ENCODE measurements around the gene SLC12A4. TPM values are rescaled to one million over a fixed set of nuclear protein-coding genes. Genes with fewer than 3 reads are reported as not detected.
"Not testable (repeated sequence)": the region's sequence is repeated elsewhere in the genome, so short reads cannot be mapped to it uniquely, and the experiment has no call there.

Gene SLC12A4
- polyA plus RNA-seq, 4 donors = 1.1 to 17.3 (median 7.0) TPM

- peaks cover 0 to 90% (median 0%) of the 10 kb centered on the region in 3 donors for H3K36me3 ChIP-seq (ENCODE audit: control insufficient read depth in 3 of 3, insufficient read depth in 2 of 3, low read depth in 1 of 3, low read length in 3 of 3)
- H3K4me1 ChIP-seq (ENCODE audit: control insufficient read depth in 3 of 3, insufficient read depth in 2 of 3, low read depth in 1 of 3, low read length in 2 of 3) = no peaks in the 10 kb centered on the region
- H3K27me3 ChIP-seq (ENCODE audit: control insufficient read depth in 3 of 3, insufficient read depth in 3 of 3, low read length in 3 of 3) = no peaks in the 10 kb centered on the region
- no peak for DNase-seq
- WGBS, 3 donors = 56 to 78% (median 67%) methylated on average over 10 of the region's 10 CpGs
- FAIRE-seq = no peak
- no peaks in the 10 kb centered on the region for H3K9me3 ChIP-seq (ENCODE audit: control insufficient read depth in 2 of 2, insufficient read depth in 1 of 2, low read depth in 1 of 2, low read length in 1 of 2)
- no peak overlapping the region for H3K4me3 ChIP-seq (ENCODE audit: low read depth in 1 of 3, low read length in 3 of 3)
- no peak overlapping the region for H3K27ac ChIP-seq (ENCODE audit: low read depth in 1 of 3, low read length in 2 of 3)
Measured at GRCh38 chr16:67923414-67924116, 44.9 kb downstream of the SLC12A4 start.

- 82 to 86% (median 86%) methylated on average over 8 of the region's 8 CpGs for WGBS, 3 donors
- no peak for FAIRE-seq
Measured at GRCh38 chr16:67922740-67923139, 45.7 kb downstream of the SLC12A4 start.

GRCh38 chr16:67922221-67922620 lies 46.2 kb downstream of the SLC12A4 start:
- Histone ChIP-seq H3K4me3 (ENCODE audit: low read depth in 1 of 3, low read length in 3 of 3) (no peak overlapping the region), H3K36me3 (ENCODE audit: control insufficient read depth in 3 of 3, insufficient read depth in 2 of 3, low read depth in 1 of 3, low read length in 3 of 3) (peaks cover 0 to 87% (median 3%) of the 10 kb centered on the region in 3 donors), H3K4me1 (ENCODE audit: control insufficient read depth in 3 of 3, insufficient read depth in 2 of 3, low read depth in 1 of 3, low read length in 2 of 3) (no peaks in the 10 kb centered on the region), H3K27me3 (ENCODE audit: control insufficient read depth in 3 of 3, insufficient read depth in 3 of 3, low read length in 3 of 3) (no peaks in the 10 kb centered on the region), H3K27ac (ENCODE audit: low read depth in 1 of 3, low read length in 2 of 3) (no peak overlapping the region), H3K9me3 (ENCODE audit: control insufficient read depth in 2 of 2, insufficient read depth in 1 of 2, low read depth in 1 of 2, low read length in 1 of 2) (no peaks in the 10 kb centered on the region)
- no peak for FAIRE-seq
- no peak for DNase-seq
- 79 to 83% (median 80%) methylated on average over 5 of the region's 5 CpGs for WGBS, 3 donors

More at GRCh38 chr16:67922740-67923139, 45.7 kb downstream of the SLC12A4 start:
- no peak for DNase-seq
- Histone ChIP-seq H3K4me1 (ENCODE audit: control insufficient read depth in 3 of 3, insufficient read depth in 2 of 3, low read depth in 1 of 3, low read length in 2 of 3) (no peaks in the 10 kb centered on the region), H3K36me3 (ENCODE audit: control insufficient read depth in 3 of 3, insufficient read depth in 2 of 3, low read depth in 1 of 3, low read length in 3 of 3) (peaks cover 0 to 87% (median 2%) of the 10 kb centered on the region in 3 donors), H3K9me3 (ENCODE audit: control insufficient read depth in 2 of 2, insufficient read depth in 1 of 2, low read depth in 1 of 2, low read length in 1 of 2) (no peaks in the 10 kb centered on the region), H3K4me3 (ENCODE audit: low read depth in 1 of 3, low read length in 3 of 3) (no peak overlapping the region), H3K27me3 (ENCODE audit: control insufficient read depth in 3 of 3, insufficient read depth in 3 of 3, low read length in 3 of 3) (no peaks in the 10 kb centered on the region), H3K27ac (ENCODE audit: low read depth in 1 of 3, low read length in 2 of 3) (no peak overlapping the region)

GRCh38 chr16:67919622-67920221 lies 48.7 kb downstream of the SLC12A4 start:
- DNase-seq = no peak
- H3K4me3 ChIP-seq (ENCODE audit: low read depth in 1 of 3, low read length in 3 of 3) = no peak overlapping the region
- no peaks in the 10 kb centered on the region for H3K9me3 ChIP-seq (ENCODE audit: control insufficient read depth in 2 of 2, insufficient read depth in 1 of 2, low read depth in 1 of 2, low read length in 1 of 2)
- peaks cover 0 to 92% (median 5%) of the 10 kb centered on the region in 3 donors for H3K36me3 ChIP-seq (ENCODE audit: control insufficient read depth in 3 of 3, insufficient read depth in 2 of 3, low read depth in 1 of 3, low read length in 3 of 3)
- 82 to 91% (median 84%) methylated on average over 6 of the region's 6 CpGs for WGBS, 3 donors
- FAIRE-seq = no peak
- no peaks in the 10 kb centered on the region for H3K27me3 ChIP-seq (ENCODE audit: control insufficient read depth in 3 of 3, insufficient read depth in 3 of 3, low read length in 3 of 3)
- H3K4me1 ChIP-seq (ENCODE audit: control insufficient read depth in 3 of 3, insufficient read depth in 2 of 3, low read depth in 1 of 3, low read length in 2 of 3) = peaks cover 0 to 3% (median 0%) of the 10 kb centered on the region in 3 donors
- H3K27ac ChIP-seq (ENCODE audit: low read depth in 1 of 3, low read length in 2 of 3) = no peak overlapping the region

GRCh38 chr16:67917852-67918236 lies 50.6 kb downstream of the SLC12A4 start:
- DNase-seq = no peak
- Histone ChIP-seq H3K36me3 (ENCODE audit: control insufficient read depth in 3 of 3, insufficient read depth in 2 of 3, low read depth in 1 of 3, low read length in 3 of 3) (peaks cover 0 to 82% (median 5%) of the 10 kb centered on the region in 3 donors), H3K27ac (ENCODE audit: low read depth in 1 of 3, low read length in 2 of 3) (no peak overlapping the region), H3K4me1 (ENCODE audit: control insufficient read depth in 3 of 3, insufficient read depth in 2 of 3, low read depth in 1 of 3, low read length in 2 of 3) (peaks cover 0 to 3% (median 0%) of the 10 kb centered on the region in 3 donors), H3K9me3 (ENCODE audit: control insufficient read depth in 2 of 2, insufficient read depth in 1 of 2, low read depth in 1 of 2, low read length in 1 of 2) (no peaks in the 10 kb centered on the region), H3K27me3 (ENCODE audit: control insufficient read depth in 3 of 3, insufficient read depth in 3 of 3, low read length in 3 of 3) (no peaks in the 10 kb centered on the region), H3K4me3 (ENCODE audit: low read depth in 1 of 3, low read length in 3 of 3) (no peak overlapping the region)
- no peak for FAIRE-seq
- WGBS, 3 donors = 81 to 89% (median 87%) methylated on average over 4 of the region's 4 CpGs

GRCh38 chr16:67917140-67917851 lies 51.1 kb downstream of the SLC12A4 start:
- Histone ChIP-seq H3K4me3 (ENCODE audit: low read depth in 1 of 3, low read length in 3 of 3) (no peak overlapping the region), H3K9me3 (ENCODE audit: control insufficient read depth in 2 of 2, insufficient read depth in 1 of 2, low read depth in 1 of 2, low read length in 1 of 2) (no peaks in the 10 kb centered on the region), H3K4me1 (ENCODE audit: control insufficient read depth in 3 of 3, insufficient read depth in 2 of 3, low read depth in 1 of 3, low read length in 2 of 3) (peaks cover 0 to 3% (median 0%) of the 10 kb centered on the region in 3 donors), H3K27ac (ENCODE audit: low read depth in 1 of 3, low read length in 2 of 3) (no peak overlapping the region), H3K27me3 (ENCODE audit: control insufficient read depth in 3 of 3, insufficient read depth in 3 of 3, low read length in 3 of 3) (no peaks in the 10 kb centered on the region), H3K36me3 (ENCODE audit: control insufficient read depth in 3 of 3, insufficient read depth in 2 of 3, low read depth in 1 of 3, low read length in 3 of 3) (peaks cover 0 to 77% (median 5%) of the 10 kb centered on the region in 3 donors)
- FAIRE-seq = no peak
- DNase-seq = no peak
- 73 to 85% (median 82%) methylated on average over 6 of the region's 6 CpGs for WGBS, 3 donors

GRCh38 chr16:67915831-67916723 lies 52.4 kb downstream of the SLC12A4 start:
- H3K36me3 ChIP-seq (ENCODE audit: control insufficient read depth in 3 of 3, insufficient read depth in 2 of 3, low read depth in 1 of 3, low read length in 3 of 3) = peaks cover 0 to 75% (median 5%) of the 10 kb centered on the region in 3 donors
- peak; percentile 31 to 78 for DNase-seq
- H3K4me3 ChIP-seq (ENCODE audit: low read depth in 1 of 3, low read length in 3 of 3) = no peak overlapping the region
- H3K27me3 ChIP-seq (ENCODE audit: control insufficient read depth in 3 of 3, insufficient read depth in 3 of 3, low read length in 3 of 3) = no peaks in the 10 kb centered on the region
- FAIRE-seq = no peak
- H3K9me3 ChIP-seq (ENCODE audit: control insufficient read depth in 2 of 2, insufficient read depth in 1 of 2, low read depth in 1 of 2, low read length in 1 of 2) = no peaks in the 10 kb centered on the region
- H3K4me1 ChIP-seq (ENCODE audit: control insufficient read depth in 3 of 3, insufficient read depth in 2 of 3, low read depth in 1 of 3, low read length in 2 of 3) = peaks cover 0 to 3% (median 0%) of the 10 kb centered on the region in 3 donors
- no peak overlapping the region for H3K27ac ChIP-seq (ENCODE audit: low read depth in 1 of 3, low read length in 2 of 3)
- WGBS, 3 donors = 77 to 80% (median 78%) methylated on average over 7 of the region's 7 CpGs

- not testable (repeated sequence) for H3K27ac ChIP-seq (ENCODE audit: low read depth in 1 of 3, low read length in 2 of 3); FAIRE-seq; H3K4me3 ChIP-seq (ENCODE audit: low read depth in 1 of 3, low read length in 3 of 3); H3K27me3 ChIP-seq (ENCODE audit: control insufficient read depth in 3 of 3, insufficient read depth in 3 of 3, low read length in 3 of 3); H3K4me1 ChIP-seq (ENCODE audit: control insufficient read depth in 3 of 3, insufficient read depth in 2 of 3, low read depth in 1 of 3, low read length in 2 of 3); DNase-seq; H3K9me3 ChIP-seq (ENCODE audit: control insufficient read depth in 2 of 2, insufficient read depth in 1 of 2, low read depth in 1 of 2, low read length in 1 of 2)
- WGBS, 3 donors = 88 to 100% methylated on average over 1 to 2 of the region's 2 CpGs; no CpG with 5 or more reads in 1 of the 3 donors
- peaks cover 0 to 76% (median 5%) of the 10 kb centered on the region in 3 donors for H3K36me3 ChIP-seq (ENCODE audit: control insufficient read depth in 3 of 3, insufficient read depth in 2 of 3, low read depth in 1 of 3, low read length in 3 of 3)
Measured at GRCh38 chr16:67915496-67915769, 53.0 kb downstream of the SLC12A4 start.

All from small intestine (tissue), 7 donors.